GM12878 (cell line): ENCODE results near the gene PDE6A. TPM values are rescaled to one million over a fixed set of nuclear protein-coding genes. Genes with fewer than 3 reads are reported as not detected.

Experiments used
- ATAC-seq: fragments of 200-7000 bp; cut with Tn5 transposase; 3 replicates; pipeline ENCODE4 v1.9.1; 2020; ENCODE audit warnings: mild to moderate bottlenecking, moderate library complexity
- BruUV-seq: library from RNA; stranded (reverse); fragments of 400-500 nt; replicated peaks from 2 replicates; lab custom pipeline; 2021; lab: Mats Ljungman, UMichigan
- CTCF ChIA-PET: fragments of 300-600 bp; sonication (Branson Sonifier 250); formaldehyde crosslinking; extraction: SDS; loops from one replicate; lab custom pipeline; 2021; ENCODE audit warnings: inconsistent platforms; lab: Yijun Ruan, JAX
- POLR2A ChIA-PET: fragments of 350-600 bp; formaldehyde crosslinking; extraction: SDS; loops from one replicate; lab custom pipeline; 2021; ENCODE audit warnings: inconsistent platforms; lab: Charles Lee
- RAD21 ChIA-PET: fragments of 300-600 bp; sonication (Branson Sonifier 250); formaldehyde crosslinking; loops from one replicate; lab custom pipeline; 2023; ENCODE audit warnings: antibody characterized with exemption; ENCODE audit not compliant: unreplicated experiment; lab: Charles Lee
- SMC1A ChIA-PET: fragments of 300-600 bp; sonication (Branson Sonifier 250); formaldehyde crosslinking; loops from one replicate; lab custom pipeline; 2023; ENCODE audit not compliant: unreplicated experiment, uncharacterized antibody; lab: Charles Lee
- DNase-seq: peaks from one replicate; pipeline ENCODE4 v3.0.0-alpha.2; 2011; ENCODE audit warnings: low read depth, low spot score
- FAIRE-seq: peaks from 3 replicates; lab custom pipeline; 2011; peaks lifted over from hg19 to GRCh38; lab: Jason Lieb, UNC
- H2AFZ ChIP-seq: 2 replicates; pipeline ENCODE4 v1.6.0; 2011; ENCODE audit warnings: low read depth, low read length, control low read depth; ENCODE audit not compliant: control insufficient read depth
- H3K27ac ChIP-seq: 2 replicates; pipeline ENCODE4 v1.5.1; 2011; ENCODE audit warnings: control low read depth; ENCODE audit not compliant: control insufficient read depth, insufficient read depth
- H3K27me3 ChIP-seq, 2 experiments: replicated peaks in 1 of 2; 2 replicates each; pipeline versions ENCODE4 v1.6.0 to v1.6.1; 2011; ENCODE audit warnings: low read length in 1 of 2; ENCODE audit not compliant: control insufficient read depth in 2 of 2, insufficient read depth in 2 of 2
- H3K36me3 ChIP-seq, 2 experiments: 2 replicates each; pipeline ENCODE4 v1.5.1; 2011; ENCODE audit warnings: low read length in 1 of 2; ENCODE audit not compliant: control insufficient read depth in 2 of 2, insufficient read depth in 2 of 2
- H3K4me1 ChIP-seq: 2 replicates; pipeline ENCODE4 v1.6.1; 2011; ENCODE audit warnings: mild to moderate bottlenecking, low read length, moderate library complexity, mixed read lengths; ENCODE audit not compliant: control insufficient read depth, insufficient read depth
- H3K4me2 ChIP-seq: 2 replicates; pipeline ENCODE4 v1.6.0; 2011; ENCODE audit warnings: control low read depth; ENCODE audit not compliant: control insufficient read depth, insufficient read depth
- H3K4me3 ChIP-seq: fragments of 200-600 bp; sonication (generic); 2 replicates; pipeline ENCODE4 v1.5.1; 2016
- H3K79me2 ChIP-seq: 2 replicates; pipeline ENCODE4 v1.6.0; 2011; ENCODE audit warnings: low read length; ENCODE audit not compliant: control insufficient read depth, insufficient read depth
- H3K9ac ChIP-seq: 2 replicates; pipeline ENCODE4 v1.8.0; 2011; ENCODE audit warnings: low read length, control low read depth, mixed read lengths; ENCODE audit not compliant: control insufficient read depth, insufficient read depth
- H3K9me3 ChIP-seq: replicated peaks from 3 replicates; pipeline ENCODE4 v1.5.1; 2011; ENCODE audit warnings: mild to moderate bottlenecking, low read length; ENCODE audit not compliant: control insufficient read depth, insufficient read depth
- H4K20me1 ChIP-seq: 2 replicates; pipeline ENCODE4 v1.6.0; 2011; ENCODE audit not compliant: control insufficient read depth, insufficient read depth
- BHLHE40 ChIP-seq, 2 experiments: fragments of 450-650 bp in 1 of 2; IDR thresholded peaks; 2 replicates each; pipeline ENCODE4 v1.6.1; 2011 to 2017; ENCODE audit warnings: low read depth in 2 of 2, borderline replicate concordance in 1 of 2, improper control_type of control experiment in 1 of 2, low read length in 1 of 2, mild to moderate bottlenecking in 1 of 2
- CREM ChIP-seq: IDR thresholded peaks from 2 replicates; pipeline ENCODE4 v1.6.1; 2014; ENCODE audit warnings: antibody characterized with exemption, low read depth
- E4F1 ChIP-seq: fragments of 450-650 bp; IDR thresholded peaks from 2 replicates; pipeline ENCODE4 v1.6.1; 2018; ENCODE audit warnings: borderline replicate concordance, mild to moderate bottlenecking; ENCODE audit not compliant: partially characterized antibody
- EED ChIP-seq: sonication (generic); IDR thresholded peaks from 2 replicates; pipeline ENCODE4 v1.6.1; 2016; ENCODE audit warnings: antibody characterized with exemption, low read depth
- MTA3 ChIP-seq: IDR thresholded peaks from 2 replicates; pipeline ENCODE4 v1.6.1; 2012; ENCODE audit warnings: low read length, inconsistent platforms, borderline replicate concordance
- MYC ChIP-seq: IDR thresholded peaks from 2 replicates; pipeline ENCODE4 v1.6.1; 2011; ENCODE audit warnings: mild to moderate bottlenecking, low read length, moderate library complexity, inconsistent platforms; ENCODE audit not compliant: insufficient read depth, insufficient replicate concordance, insufficient read length, severe bottlenecking
- NFYB ChIP-seq: IDR thresholded peaks from 2 replicates; pipeline ENCODE4 v1.6.1; 2011; ENCODE audit warnings: low read depth, mild to moderate bottlenecking, low read length, improper control_type of control experiment, moderate library complexity; ENCODE audit not compliant: insufficient read depth
- NRF1 ChIP-seq: conservative IDR thresholded peaks from 2 replicates; pipeline ENCODE4 v1.6.1; 2011; ENCODE audit warnings: mild to moderate bottlenecking, low read depth, low read length, improper control_type of control experiment
- RUNX3 ChIP-seq: IDR thresholded peaks from 2 replicates; pipeline ENCODE4 v1.6.1; 2012; ENCODE audit warnings: low read length, inconsistent platforms
- SUPT20H ChIP-seq: IDR thresholded peaks from 2 replicates; pipeline ENCODE4 v1.6.1; 2011; ENCODE audit warnings: low read depth, mild to moderate bottlenecking, low read length, moderate library complexity, borderline replicate concordance; ENCODE audit not compliant: control insufficient read depth
- ZNF274 ChIP-seq: IDR thresholded peaks from one replicate; pipeline ENCODE4 v1.8.0; 2011; ENCODE audit not compliant: insufficient read length, insufficient read depth
- ZNF622 ChIP-seq: fragments of 450-650 bp; IDR thresholded peaks from 2 replicates; pipeline ENCODE4 v1.6.1; 2017; ENCODE audit warnings: mild to moderate bottlenecking, inconsistent platforms
- in situ Hi-C: fragments of 300-500 bp; cut with MboI; formaldehyde crosslinking; loops from 9 replicates; pipeline ENCODE4 v1.14.3; 2018; ENCODE audit warnings: mixed read lengths
- intact Hi-C: fragments of 100-400 bp; cut with micrococcal nuclease; formaldehyde crosslinking; loops from one replicate; pipeline ENCODE4 v1.14.2; 2022; ENCODE audit not compliant: unreplicated experiment
- polyA plus RNA-seq, 11 experiments: library from polyadenylated mRNA; depleted of rRNA in 4 of 11; unstranded in 6 of 11; stranded (reverse) in 5 of 11; fragments of >200 nt; fragmentation: Nextera tagmentation in 4 of 11; fragmentation: Illumina TruSeq in 1 of 11; extraction: Ambion mirVana in 4 of 11; extraction: Trizol in 1 of 11; gene quantifications; 1 replicate in 1 of 11; 2 replicates in 10 of 11; pipeline versions ENCODE4 v1.2.1 to v1.2.3, GENCODE V29; 2011 to 2016; ENCODE audit warnings: inconsistent platforms in 2 of 11, missing spikeins in 2 of 11, low read depth in 1 of 11
- total RNA-seq, 4 experiments: library from RNA; depleted of rRNA in 3 of 4; stranded (reverse); fragments of >200 nt in 3 of 4; fragmentation: Illumina TruSeq in 1 of 4; extraction: Trizol in 1 of 4; gene quantifications; 2 replicates each; pipeline versions ENCODE4 v1.2.1 to v1.2.3, GENCODE V29; 2013 to 2021
- TF ChIP-seq, protein P1 (sequence below): IDR thresholded peaks from 2 replicates; pipeline ENCODE4 v1.6.1; 2011; ENCODE audit warnings: borderline replicate concordance, low read depth, mild to moderate bottlenecking, moderate library complexity, low read length; ENCODE audit not compliant: insufficient read depth, poor library complexity, severe bottlenecking
- TF ChIP-seq, protein P2 (sequence below): fragments of 450-650 bp; IDR thresholded peaks from 2 replicates; pipeline ENCODE4 v1.6.1; 2017; ENCODE audit warnings: mild to moderate bottlenecking, low read depth, inconsistent platforms; ENCODE audit not compliant: poor library complexity, severe bottlenecking

Gene PDE6A
- total and polyA plus RNA-seq, 10 of the 15 experiments (the other 5 are each of a cell fraction or from before 2014, with no cell fraction given), result 0.05 to 0.26 TPM; not detected in 8

- TF ChIP-seq MYC (no peak), ZNF274 (no peak)
- TF ChIP-seq, all 136 proteins: peak for 0
These were observed 73.1 kb downstream of the PDE6A start (continued) for GRCh38 chr5:149871471-149871870.

DNA sequence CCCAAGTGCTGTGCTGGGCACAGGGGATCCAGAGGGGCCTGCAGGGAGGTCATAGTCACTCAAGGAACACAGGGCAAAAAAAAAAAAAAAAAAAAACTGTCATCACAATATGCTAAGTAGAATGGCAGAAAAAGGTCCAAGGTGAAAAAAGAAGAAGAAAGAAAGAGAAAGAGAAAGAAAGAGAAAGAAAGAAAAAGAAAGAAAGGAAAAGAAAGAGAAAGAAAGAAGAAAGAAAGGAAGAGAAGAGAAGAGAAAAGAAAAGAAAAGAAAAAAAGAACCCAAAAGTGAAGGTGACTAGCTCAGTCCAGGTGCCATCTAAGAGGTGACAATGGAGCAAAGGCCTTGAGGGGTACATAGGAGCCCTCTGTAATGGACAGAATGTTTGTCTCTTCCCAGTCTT lies 73.9 kb downstream of the PDE6A start:
- ATAC-seq (no peak), FAIRE-seq (no peak), DNase-seq (no peak)
- RAD21 ChIA-PET, result interaction anchor here (1.1 kb wide), 1 partner anchor 232 kb away, joined by 3 read pairs; no protein-coding TSS in a partner anchor
- no TSS peak for BruUV-seq
- Histone ChIP-seq H2AFZ (no peak overlapping the region), H3K36me3 (no peaks in the 10 kb centered on the region), H3K4me3 (no peak overlapping the region), H3K27ac (no peak overlapping the region), H3K4me2 (no peak overlapping the region), H3K4me1 (no peaks in the 10 kb centered on the region), H3K79me2 (no peaks in the 10 kb centered on the region), H3K27me3 (no peaks in the 10 kb centered on the region; a peak in 1 of 4 replicates), H3K9me3 (no peaks in the 10 kb centered on the region), H4K20me1 (no peaks in the 10 kb centered on the region), H3K9ac (no peak overlapping the region)
- SMC1A ChIA-PET, result interaction anchor here (0.8 to 2.6 kb wide), 4 partner anchors 18 to 135 kb away, joined by 3 to 8 read pairs (median 4); no protein-coding TSS in a partner anchor
- TF ChIP-seq ZNF622 (no peak), BHLHE40 (IDR thresholded peaks at IDR 0.05; ENCODE audit: borderline replicate concordance in 1 of 2, low read depth in 2 of 2, low read length in 1 of 2) (no peak), E4F1 (no peak), RUNX3 (no peak), NRF1 (no peak), NFYB (no peak), SUPT20H (no peak), CREM (no peak), EED (no peak), MTA3 (no peak)
- TF ChIP-seq, protein P1, sequence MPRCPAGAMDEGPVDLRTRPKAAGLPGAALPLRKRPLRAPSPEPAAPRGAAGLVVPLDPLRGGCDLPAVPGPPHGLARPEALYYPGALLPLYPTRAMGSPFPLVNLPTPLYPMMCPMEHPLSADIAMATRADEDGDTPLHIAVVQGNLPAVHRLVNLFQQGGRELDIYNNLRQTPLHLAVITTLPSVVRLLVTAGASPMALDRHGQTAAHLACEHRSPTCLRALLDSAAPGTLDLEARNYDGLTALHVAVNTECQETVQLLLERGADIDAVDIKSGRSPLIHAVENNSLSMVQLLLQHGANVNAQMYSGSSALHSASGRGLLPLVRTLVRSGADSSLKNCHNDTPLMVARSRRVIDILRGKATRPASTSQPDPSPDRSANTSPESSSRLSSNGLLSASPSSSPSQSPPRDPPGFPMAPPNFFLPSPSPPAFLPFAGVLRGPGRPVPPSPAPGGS, result no peak
- TF ChIP-seq, protein P2, sequence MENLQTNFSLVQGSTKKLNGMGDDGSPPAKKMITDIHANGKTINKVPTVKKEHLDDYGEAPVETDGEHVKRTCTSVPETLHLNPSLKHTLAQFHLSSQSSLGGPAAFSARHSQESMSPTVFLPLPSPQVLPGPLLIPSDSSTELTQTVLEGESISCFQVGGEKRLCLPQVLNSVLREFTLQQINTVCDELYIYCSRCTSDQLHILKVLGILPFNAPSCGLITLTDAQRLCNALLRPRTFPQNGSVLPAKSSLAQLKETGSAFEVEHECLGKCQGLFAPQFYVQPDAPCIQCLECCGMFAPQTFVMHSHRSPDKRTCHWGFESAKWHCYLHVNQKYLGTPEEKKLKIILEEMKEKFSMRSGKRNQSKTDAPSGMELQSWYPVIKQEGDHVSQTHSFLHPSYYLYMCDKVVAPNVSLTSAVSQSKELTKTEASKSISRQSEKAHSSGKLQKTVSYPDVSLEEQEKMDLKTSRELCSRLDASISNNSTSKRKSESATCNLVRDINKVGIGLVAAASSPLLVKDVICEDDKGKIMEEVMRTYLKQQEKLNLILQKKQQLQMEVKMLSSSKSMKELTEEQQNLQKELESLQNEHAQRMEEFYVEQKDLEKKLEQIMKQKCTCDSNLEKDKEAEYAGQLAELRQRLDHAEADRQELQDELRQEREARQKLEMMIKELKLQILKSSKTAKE, result no peak
- CTCF ChIA-PET, result interaction anchor here (1.3 to 9.8 kb wide), 2 partner anchors 18 to 120 kb away, joined by 3 to 90 read pairs; no protein-coding TSS in a partner anchor
- POLR2A ChIA-PET, result no interaction called here
- in situ Hi-C loops, result no loop called here
- intact Hi-C loops, result no loop called here
